DMS79 treated with DMSO at 0.1 percent for 48 hours (cell line): ENCODE measurements around the gene SRGAP2.
"Not testable (repeated sequence)": the region's sequence is repeated elsewhere in the genome, so short reads cannot be mapped to it uniquely, and the experiment has no call there.

Source experiments
- DNase-seq: peaks from one replicate; lab custom pipeline; 2025; lab: John Stamatoyannopoulos, UW

The SRGAP2 gene

GRCh38 chr1:206250953-206251681 is 47.8 kb downstream of the SRGAP2 start:
- DNase-seq: not testable (repeated sequence)

GRCh38 chr1:206252680-206253335 is 49.5 kb downstream of the SRGAP2 start:
- not testable (repeated sequence) for DNase-seq
